Activated naive CD8-positive, alpha-beta T cell treated with anti-CD3 and anti-CD28 coated beads for 36 hours (primary cell): ENCODE results near the gene ABCC12. TPM values are rescaled to one million over a fixed set of nuclear protein-coding genes. Genes with fewer than 3 reads are reported as not detected.

Experiments
- DNase-seq: peaks from one replicate; pipeline ENCODE4 v3.0.0; 2021
- H3K27ac Mint-ChIP-seq: one replicate; pipeline ENCODE4 v1.8.0; 2022; ENCODE audit warnings: mild to moderate bottlenecking, moderate library complexity, mixed read lengths
- H3K27me3 Mint-ChIP-seq: one replicate; pipeline ENCODE4 v1.8.0; 2022; ENCODE audit warnings: mild to moderate bottlenecking, mixed read lengths
- H3K36me3 Mint-ChIP-seq: one replicate; pipeline ENCODE4 v1.8.0; 2021; ENCODE audit warnings: mild to moderate bottlenecking, mixed read lengths
- H3K4me1 Mint-ChIP-seq: one replicate; pipeline ENCODE4 v1.8.0; 2021; ENCODE audit warnings: mixed read lengths
- H3K4me3 Mint-ChIP-seq: one replicate; pipeline ENCODE4 v1.8.0; 2022; ENCODE audit warnings: mild to moderate bottlenecking, moderate library complexity, mixed read lengths
- H3K9me3 Mint-ChIP-seq: one replicate; pipeline ENCODE4 v1.8.0; 2022; ENCODE audit warnings: mixed read lengths
- total RNA-seq, 2 experiments: library from RNA; stranded (reverse); gene quantifications; one replicate each; pipeline ENCODE4 v1.2.3, GENCODE V29; 2021

ABCC12 gene
- total RNA-seq, 2 experiments from 2014 or later, result not detected

DNA sequence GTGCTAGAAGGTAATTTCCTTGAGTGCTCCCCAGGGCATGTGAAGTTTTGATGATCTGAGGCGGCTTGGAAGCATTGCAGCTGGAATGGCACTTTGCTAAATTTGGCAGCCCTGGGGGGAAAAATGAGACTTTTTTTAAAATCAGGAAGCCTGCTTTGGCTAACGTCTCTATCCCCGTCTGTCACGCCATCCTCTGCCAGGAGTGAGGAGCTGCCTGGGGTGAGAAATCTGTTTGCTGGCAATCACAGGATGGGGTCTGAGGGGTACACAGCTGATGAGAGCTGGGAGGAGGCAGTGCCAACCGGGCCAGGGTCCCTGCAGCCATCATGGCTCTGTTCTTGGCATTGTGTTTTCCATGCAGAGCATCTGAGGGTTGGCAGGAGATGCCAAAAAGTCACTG, 2.0 kb downstream of the ABCC12 start:
- H3K9me3 Mint-ChIP-seq, result peaks cover 1% of the 10 kb centered on the region
- no peak for DNase-seq
- H3K4me3 Mint-ChIP-seq, result no peak overlapping the region
- H3K27ac Mint-ChIP-seq, result no peak overlapping the region
- H3K4me1 Mint-ChIP-seq, result peaks cover 22% of the 10 kb centered on the region
- H3K36me3 Mint-ChIP-seq, result peaks cover 2% of the 10 kb centered on the region
- peaks cover 62% of the 10 kb centered on the region for H3K27me3 Mint-ChIP-seq

DNA sequence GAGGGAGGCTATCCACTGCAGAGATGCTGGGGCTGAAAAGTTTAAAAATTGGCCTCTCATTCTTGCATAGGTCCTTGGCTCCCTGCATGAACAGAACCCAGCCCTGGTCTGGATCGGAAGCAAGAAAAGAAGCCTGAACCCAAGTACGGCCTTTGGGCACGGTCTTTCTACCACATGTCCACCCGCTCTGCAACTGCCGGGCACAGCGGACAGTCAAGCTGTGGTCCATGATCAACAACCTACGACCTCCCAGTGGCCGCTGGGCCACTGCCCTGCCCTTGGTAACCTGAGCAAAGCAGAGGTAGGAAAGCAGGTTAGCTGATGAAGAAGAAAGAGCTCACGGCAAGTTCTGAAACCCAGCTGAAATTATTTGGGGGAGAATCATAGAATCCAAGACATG, 3.6 kb downstream of the ABCC12 start:
- H3K4me3 Mint-ChIP-seq, result no peak overlapping the region
- no peak for DNase-seq
- H3K27ac Mint-ChIP-seq, result no peak overlapping the region
- peaks cover 2% of the 10 kb centered on the region for H3K36me3 Mint-ChIP-seq
- H3K4me1 Mint-ChIP-seq, result peaks cover 6% of the 10 kb centered on the region
- peaks cover 1% of the 10 kb centered on the region for H3K9me3 Mint-ChIP-seq
- H3K27me3 Mint-ChIP-seq, result peaks cover 65% of the 10 kb centered on the region

- DNase-seq, result no peak
- Mint-ChIP-seq H3K27ac (no peak overlapping the region), H3K4me3 (no peak overlapping the region), H3K27me3 (peaks cover 61% of the 10 kb centered on the region), H3K9me3 (peaks cover 1% of the 10 kb centered on the region), H3K36me3 (peaks cover 2% of the 10 kb centered on the region), H3K4me1 (no peaks in the 10 kb centered on the region)
Observed at GRCh38 chr16:48150707-48151106, 5.1 kb downstream of the ABCC12 start.

DNA sequence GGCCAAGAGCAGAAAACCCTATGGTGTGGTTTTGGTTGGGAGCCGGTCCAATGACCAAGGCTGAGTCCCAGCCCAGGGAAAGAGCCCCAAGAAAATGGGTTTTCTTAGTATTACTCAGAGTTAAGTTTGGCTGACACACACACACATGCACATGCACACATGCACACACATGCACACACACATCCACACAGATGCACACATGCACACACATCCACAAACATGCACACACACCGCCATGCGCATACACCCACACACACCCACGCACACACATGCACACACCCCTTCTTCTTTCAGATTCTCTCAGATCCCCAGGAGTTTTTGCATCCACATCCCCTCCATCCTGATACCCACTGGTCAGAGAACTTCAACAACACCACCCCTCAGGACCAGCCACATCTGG, 9.1 kb downstream of the ABCC12 start:
- peaks cover 2% of the 10 kb centered on the region for H3K36me3 Mint-ChIP-seq
- H3K27ac Mint-ChIP-seq, result no peak overlapping the region
- DNase-seq, result no peak
- H3K27me3 Mint-ChIP-seq, result peaks cover 37% of the 10 kb centered on the region
- no peak overlapping the region for H3K4me3 Mint-ChIP-seq
- no peaks in the 10 kb centered on the region for H3K4me1 Mint-ChIP-seq
- H3K9me3 Mint-ChIP-seq, result peaks cover 1% of the 10 kb centered on the region

- DNase-seq, result no peak
- Mint-ChIP-seq H3K4me3 (no peak overlapping the region), H3K27me3 (peaks cover 37% of the 10 kb centered on the region), H3K27ac (no peak overlapping the region), H3K4me1 (no peaks in the 10 kb centered on the region), H3K9me3 (peaks cover 1% of the 10 kb centered on the region), H3K36me3 (peaks cover 2% of the 10 kb centered on the region)
Observed at GRCh38 chr16:48146131-48146530, 9.7 kb downstream of the ABCC12 start.

DNA sequence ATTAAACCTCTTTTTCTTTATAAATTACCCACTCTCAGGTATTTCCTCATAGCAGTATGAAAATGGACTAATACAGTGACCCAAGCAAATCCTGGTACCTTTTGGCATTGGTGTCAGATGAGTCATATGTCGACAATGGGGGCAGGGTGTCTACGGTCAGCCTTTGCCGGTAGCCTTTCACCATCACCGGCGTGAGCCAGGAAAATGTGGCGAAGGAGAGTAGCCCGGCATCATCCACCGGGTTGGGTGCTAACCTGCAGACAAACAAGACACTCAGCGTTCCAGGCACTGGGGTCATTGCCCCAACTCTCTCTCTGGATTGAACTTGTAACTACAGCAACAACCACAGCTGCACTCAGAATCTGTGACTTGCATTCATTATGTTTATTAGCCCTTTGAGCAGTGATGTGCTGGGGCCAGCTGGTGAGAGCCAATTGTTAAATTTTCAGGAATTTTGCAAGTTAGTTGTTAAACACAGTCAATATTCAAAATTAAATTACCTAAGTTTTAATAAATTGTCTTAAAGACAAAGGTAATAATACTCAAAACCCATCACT, 11.9 kb downstream of the ABCC12 start:
- no peak for DNase-seq
- Mint-ChIP-seq H3K36me3 (no peaks in the 10 kb centered on the region), H3K4me1 (no peaks in the 10 kb centered on the region), H3K27ac (no peak overlapping the region), H3K9me3 (no peaks in the 10 kb centered on the region), H3K27me3 (peaks cover 23% of the 10 kb centered on the region), H3K4me3 (no peak overlapping the region)

GRCh38 chr16:48140821-48141220, 15.0 kb downstream of the ABCC12 start:
- no peak for DNase-seq
- peaks cover 5% of the 10 kb centered on the region for H3K27me3 Mint-ChIP-seq
- H3K36me3 Mint-ChIP-seq, result no peaks in the 10 kb centered on the region
- H3K4me3 Mint-ChIP-seq, result no peak overlapping the region
- H3K9me3 Mint-ChIP-seq, result no peaks in the 10 kb centered on the region
- H3K27ac Mint-ChIP-seq, result no peak overlapping the region
- H3K4me1 Mint-ChIP-seq, result no peaks in the 10 kb centered on the region

DNA sequence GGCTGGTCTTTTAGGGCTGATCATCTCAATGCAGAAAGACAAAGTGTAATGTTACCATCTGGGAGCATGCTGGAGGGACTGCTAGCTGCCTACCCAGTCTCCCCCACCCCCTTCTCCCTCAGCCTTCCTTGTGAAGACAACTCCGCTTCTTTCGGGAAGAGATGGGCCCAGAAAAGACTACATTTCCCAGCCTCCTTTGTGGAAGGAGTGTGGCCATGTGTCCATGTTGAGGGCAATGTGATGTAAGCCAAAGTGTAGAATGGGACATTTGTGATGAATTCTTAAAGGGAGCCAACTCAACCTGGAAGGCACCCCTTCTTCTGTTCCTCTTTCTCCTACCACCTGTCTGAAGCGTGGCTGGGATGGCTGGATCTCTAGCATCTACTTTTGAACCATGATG, 16.3 kb downstream of the ABCC12 start:
- H3K4me1 Mint-ChIP-seq, result no peaks in the 10 kb centered on the region

DNA sequence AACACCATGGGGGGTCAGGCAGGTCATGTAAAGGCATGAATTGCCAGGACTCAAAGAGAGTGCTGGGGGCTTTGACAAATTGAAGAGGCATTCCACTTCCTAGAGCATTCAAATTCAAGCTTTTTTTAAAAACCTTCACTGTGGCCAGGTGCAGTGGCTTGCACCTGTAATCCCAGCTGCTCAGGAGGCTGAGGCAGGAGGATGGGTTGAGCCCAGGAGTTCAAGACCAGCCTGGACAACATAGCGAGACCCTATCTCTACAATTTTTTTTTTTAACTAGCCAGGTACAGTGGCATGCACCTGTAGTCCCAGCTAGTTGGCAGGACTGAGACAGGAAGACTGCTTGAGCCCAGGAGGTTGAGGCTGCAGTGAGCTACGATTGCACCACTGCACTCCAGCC, 17.2 kb downstream of the ABCC12 start:
- Mint-ChIP-seq H3K27ac (no peak overlapping the region), H3K4me1 (no peaks in the 10 kb centered on the region), H3K27me3 (peaks cover 5% of the 10 kb centered on the region), H3K9me3 (no peaks in the 10 kb centered on the region), H3K4me3 (no peak overlapping the region), H3K36me3 (no peaks in the 10 kb centered on the region)
- DNase-seq, result no peak

More for the DNA sequence above, 16.3 kb downstream of the ABCC12 start:
- DNase-seq, result no peak
- no peaks in the 10 kb centered on the region for H3K36me3 Mint-ChIP-seq
- no peak overlapping the region for H3K4me3 Mint-ChIP-seq
- H3K9me3 Mint-ChIP-seq, result no peaks in the 10 kb centered on the region
- H3K27ac Mint-ChIP-seq, result no peak overlapping the region
- peaks cover 5% of the 10 kb centered on the region for H3K27me3 Mint-ChIP-seq

GRCh38 chr16:48137822-48138221, 18.0 kb downstream of the ABCC12 start:
- DNase-seq, result no peak
- Mint-ChIP-seq H3K4me1 (no peaks in the 10 kb centered on the region), H3K4me3 (no peak overlapping the region), H3K27me3 (peaks cover 5% of the 10 kb centered on the region), H3K36me3 (no peaks in the 10 kb centered on the region), H3K27ac (no peak overlapping the region), H3K9me3 (no peaks in the 10 kb centered on the region)

DNA sequence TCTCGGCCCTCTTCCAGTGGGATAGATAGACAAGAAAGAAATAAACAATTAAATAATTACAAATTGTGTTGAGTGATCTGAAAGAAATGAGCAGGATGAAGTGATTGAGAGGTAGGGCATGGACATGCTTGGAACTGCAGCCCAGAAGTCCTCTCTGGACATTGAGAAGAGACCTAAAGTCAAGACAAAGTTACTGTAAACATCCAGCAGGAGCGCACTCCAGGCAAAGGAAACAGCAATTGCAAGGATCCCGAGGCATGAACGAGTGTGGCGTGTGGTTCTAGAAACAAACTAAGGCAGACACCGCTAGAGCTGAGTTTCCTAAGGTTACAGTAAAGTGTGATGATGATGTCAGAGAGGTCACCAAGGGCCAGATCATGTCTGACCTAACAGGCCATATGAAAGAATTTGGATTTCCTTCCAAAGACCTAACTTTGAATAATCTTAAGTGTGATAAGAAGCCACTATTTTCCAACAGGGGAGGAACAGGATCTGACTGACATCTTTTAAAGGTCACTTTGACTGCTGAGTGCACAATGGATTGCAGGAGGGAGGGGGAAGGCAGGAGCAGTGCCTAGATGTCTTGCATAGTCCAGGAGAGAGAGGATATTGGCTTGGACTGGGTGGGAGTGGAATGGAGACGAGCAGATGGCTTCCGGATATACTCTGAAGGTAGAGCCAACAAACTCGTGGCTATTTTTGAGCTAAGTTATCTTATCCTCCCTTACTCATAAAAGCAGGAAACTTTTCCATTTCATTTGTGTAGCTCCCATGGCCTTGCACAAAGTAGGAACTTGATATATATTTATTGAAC, 19.0 kb downstream of the ABCC12 start:
- H3K4me3 Mint-ChIP-seq, result no peak overlapping the region
- no peaks in the 10 kb centered on the region for H3K4me1 Mint-ChIP-seq

GRCh38 chr16:48133455-48134211, 22.2 kb downstream of the ABCC12 start:
- Mint-ChIP-seq H3K4me1 (no peaks in the 10 kb centered on the region), H3K27me3 (peaks cover 9% of the 10 kb centered on the region), H3K9me3 (no peaks in the 10 kb centered on the region)

More for the DNA sequence above, 19.0 kb downstream of the ABCC12 start:
- no peaks in the 10 kb centered on the region for H3K9me3 Mint-ChIP-seq
- no peak for DNase-seq
- H3K27me3 Mint-ChIP-seq, result peaks cover under 1% of the 10 kb centered on the region
- no peaks in the 10 kb centered on the region for H3K36me3 Mint-ChIP-seq
- no peak overlapping the region for H3K27ac Mint-ChIP-seq

DNA sequence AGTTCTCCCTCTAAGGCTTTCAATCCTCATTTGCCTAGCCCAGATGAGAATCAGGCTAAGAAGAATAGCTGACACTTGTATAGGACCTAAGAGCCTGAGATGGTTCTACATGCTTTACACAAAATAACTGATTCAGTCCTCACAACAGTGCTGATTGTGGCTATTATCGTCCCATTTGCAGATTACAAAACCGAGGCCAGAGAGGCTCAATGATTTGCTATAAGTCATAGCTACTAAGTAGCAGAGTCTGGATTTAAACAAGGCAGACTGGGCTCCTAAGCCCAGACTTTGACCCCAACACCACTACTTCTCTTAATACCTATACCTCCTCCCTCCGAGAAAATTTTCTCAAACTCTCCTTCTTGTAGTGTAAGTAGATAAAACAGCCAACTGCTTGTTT, 23.1 kb downstream of the ABCC12 start:
- Mint-ChIP-seq H3K27me3 (peaks cover 9% of the 10 kb centered on the region), H3K27ac (no peak overlapping the region), H3K4me3 (no peak overlapping the region), H3K36me3 (no peaks in the 10 kb centered on the region), H3K4me1 (no peaks in the 10 kb centered on the region), H3K9me3 (no peaks in the 10 kb centered on the region)
- DNase-seq, result no peak

More at GRCh38 chr16:48133455-48134211, 22.2 kb downstream of the ABCC12 start:
- H3K4me3 Mint-ChIP-seq, result no peak overlapping the region
- no peaks in the 10 kb centered on the region for H3K36me3 Mint-ChIP-seq
- DNase-seq, result no peak
- H3K27ac Mint-ChIP-seq, result no peak overlapping the region

DNA sequence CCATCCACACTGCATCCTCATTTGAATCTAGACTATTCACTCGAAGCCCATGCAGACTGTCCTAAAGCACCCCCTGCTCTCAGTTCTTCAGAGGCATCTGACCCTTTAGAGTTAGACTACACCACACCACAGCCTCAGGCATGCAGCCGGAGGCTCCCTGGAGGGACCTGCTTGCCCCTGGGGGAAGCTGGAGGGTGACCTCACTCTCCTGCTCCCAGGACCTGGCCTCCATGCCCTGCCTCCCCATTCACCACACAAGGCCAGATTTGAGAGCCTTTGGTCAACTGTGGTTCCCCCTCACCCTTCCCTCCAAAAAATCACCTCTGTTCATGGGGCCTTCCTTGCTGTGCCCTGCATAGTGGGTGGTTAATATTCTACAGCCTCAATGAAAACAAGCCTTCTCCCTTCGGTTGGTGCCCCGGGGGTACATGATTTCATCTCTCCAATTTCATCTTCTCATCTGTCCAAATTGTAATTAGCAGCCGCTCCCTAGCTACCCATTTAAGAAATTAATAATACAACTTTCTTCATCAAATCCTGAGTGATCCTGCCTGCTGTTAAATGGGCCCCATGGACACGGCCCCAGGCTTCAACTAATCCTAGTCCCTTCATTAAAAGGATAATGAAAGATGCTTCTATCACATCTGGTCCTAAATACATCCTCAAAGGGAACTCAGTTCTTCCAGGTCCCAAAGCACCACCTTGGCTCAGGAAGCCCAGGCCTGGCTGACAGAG, 24.4 kb downstream of the ABCC12 start:
- H3K27me3 Mint-ChIP-seq, result peaks cover 9% of the 10 kb centered on the region
- no peak for DNase-seq
- no peaks in the 10 kb centered on the region for H3K9me3 Mint-ChIP-seq
- H3K36me3 Mint-ChIP-seq, result no peaks in the 10 kb centered on the region
- H3K27ac Mint-ChIP-seq, result no peak overlapping the region
- no peaks in the 10 kb centered on the region for H3K4me1 Mint-ChIP-seq
- no peak overlapping the region for H3K4me3 Mint-ChIP-seq

DNA sequence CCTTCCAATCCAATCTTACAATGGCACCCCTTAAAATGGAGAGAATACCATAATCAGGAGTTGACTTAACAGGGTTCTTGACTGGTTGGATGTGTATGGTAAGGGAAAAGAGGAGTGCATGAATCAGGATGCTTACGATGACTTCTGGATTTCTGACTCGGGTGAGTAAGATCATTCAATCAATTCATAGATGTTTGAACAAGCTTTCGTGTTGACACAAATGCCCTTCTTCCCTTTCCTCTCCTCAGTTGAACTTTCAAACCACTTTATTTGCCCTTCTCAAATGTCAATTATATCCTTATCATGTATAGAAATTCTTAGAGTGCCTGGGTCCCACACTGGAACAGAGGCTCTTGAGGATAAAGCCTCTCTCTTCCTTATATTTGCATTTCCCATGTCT, 25.9 kb downstream of the ABCC12 start:
- DNase-seq, result no peak
- H3K36me3 Mint-ChIP-seq, result no peaks in the 10 kb centered on the region
- no peaks in the 10 kb centered on the region for H3K9me3 Mint-ChIP-seq
- no peak overlapping the region for H3K4me3 Mint-ChIP-seq
- H3K4me1 Mint-ChIP-seq, result no peaks in the 10 kb centered on the region
- peaks cover 9% of the 10 kb centered on the region for H3K27me3 Mint-ChIP-seq
- no peak overlapping the region for H3K27ac Mint-ChIP-seq
